Amniotic epithelial cell (primary cell): Measurements from ENCODE around the gene OPCML.

Experiments used
- DNase-seq: peaks from one replicate; pipeline ENCODE4 v3.0.0-alpha.2; 2010; ENCODE audit warnings: low read depth

Gene OPCML

GRCh38 chr11:133408936-133409335 lies 123.4 kb downstream of the OPCML start:
- DNase-seq = no peak

GRCh38 chr11:133408402-133408801 lies 123.9 kb downstream of the OPCML start:
- no peak for DNase-seq

DNA sequence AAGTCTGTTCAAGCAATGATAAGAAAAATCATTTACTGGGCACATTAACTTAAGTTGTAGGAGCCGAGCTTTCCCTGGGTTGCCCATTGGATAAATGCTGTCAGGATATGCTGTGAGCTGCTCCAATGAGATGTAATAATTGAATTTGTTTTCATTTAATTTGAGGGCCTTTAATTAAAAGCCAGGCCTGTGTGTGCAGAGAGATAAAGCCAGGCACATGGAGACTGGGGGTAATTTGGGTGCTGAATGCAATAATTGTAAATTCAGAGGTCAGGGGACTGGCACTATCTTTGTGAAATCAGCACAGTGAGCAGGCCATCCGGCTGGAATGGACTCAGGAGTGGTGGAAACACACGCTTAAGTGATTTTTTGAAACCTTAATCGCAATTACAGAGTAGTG lies 125.8 kb downstream of the OPCML start:
- DNase-seq = no peak

- no peak for DNase-seq
These were observed 128.4 kb downstream of the OPCML start for GRCh38 chr11:133403900-133404299.

- DNase-seq = no peak
These were observed 129.8 kb downstream of the OPCML start for GRCh38 chr11:133402551-133402950.

GRCh38 chr11:133399855-133400625 lies 132.3 kb downstream of the OPCML start:
- no peak for DNase-seq

GRCh38 chr11:133399294-133399693 lies 133.0 kb downstream of the OPCML start:
- no peak for DNase-seq

DNA sequence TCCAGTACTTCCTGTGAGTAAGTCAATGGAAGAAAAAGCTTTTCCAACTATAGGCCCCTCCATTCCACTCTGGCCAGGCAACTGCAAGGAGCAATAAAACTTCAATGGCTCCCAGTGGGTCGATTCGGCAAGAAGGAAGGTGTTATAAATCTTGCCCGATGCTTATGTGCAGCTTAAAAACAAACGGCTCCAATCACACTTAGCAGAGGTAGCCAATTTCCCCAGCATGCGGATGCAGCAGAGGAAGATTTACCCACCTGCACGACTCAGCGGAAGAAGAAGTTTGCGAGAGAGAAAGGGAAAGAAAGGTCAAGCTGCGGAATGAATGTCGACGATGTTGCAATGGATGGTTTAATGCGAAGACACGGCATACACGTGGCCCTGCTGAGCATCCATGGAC lies 141.5 kb downstream of the OPCML start:
- no peak for DNase-seq

GRCh38 chr11:133388975-133389568 lies 143.2 kb downstream of the OPCML start:
- no peak for DNase-seq

DNA sequence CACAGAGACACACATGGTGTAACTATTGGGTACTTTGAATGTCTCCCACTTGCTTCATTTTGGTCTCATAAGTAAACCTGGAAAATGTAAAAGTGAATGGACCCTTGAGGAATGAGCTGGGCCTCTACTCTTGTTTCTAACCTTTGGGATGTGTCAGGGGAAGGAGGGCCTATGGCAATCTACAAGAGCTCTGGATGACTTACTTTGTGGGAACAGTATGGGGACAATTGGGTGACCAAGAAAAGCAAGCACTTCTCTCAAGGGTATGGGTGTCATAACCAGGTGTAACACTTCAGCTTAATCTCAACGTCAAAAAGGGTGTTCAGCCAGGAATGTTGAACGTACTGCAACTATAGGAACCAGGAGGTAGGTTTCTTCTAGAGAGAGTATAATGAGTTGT lies 144.0 kb downstream of the OPCML start:
- DNase-seq = no peak

GRCh38 chr11:133386852-133387251 lies 145.4 kb downstream of the OPCML start:
- no peak for DNase-seq

GRCh38 chr11:133386262-133386661 lies 146.0 kb downstream of the OPCML start:
- DNase-seq = no peak

- DNase-seq = no peak
These were observed 146.5 kb downstream of the OPCML start for GRCh38 chr11:133385781-133386180.

DNA sequence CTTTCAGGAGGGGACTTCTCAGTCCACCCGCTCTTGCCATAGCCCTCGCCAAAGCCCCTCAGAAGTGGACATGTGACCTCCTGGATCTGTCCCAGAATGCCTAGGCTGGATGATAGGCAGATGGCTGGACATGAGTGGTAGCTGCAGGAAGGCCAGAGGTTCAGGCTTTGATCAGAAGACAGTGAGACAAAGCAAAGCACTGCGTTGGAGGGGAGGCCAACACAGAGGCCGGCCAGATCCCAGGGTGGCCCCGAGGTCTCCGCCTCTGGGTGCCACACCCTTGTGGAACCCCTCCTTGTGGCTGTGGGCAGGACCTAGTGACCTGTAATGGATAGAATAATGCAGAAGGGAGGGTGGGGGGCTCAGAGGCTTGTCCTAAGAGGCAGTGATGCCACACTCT lies 147.6 kb downstream of the OPCML start:
- no peak for DNase-seq

GRCh38 chr11:133383689-133384088 lies 148.6 kb downstream of the OPCML start:
- no peak for DNase-seq

DNA sequence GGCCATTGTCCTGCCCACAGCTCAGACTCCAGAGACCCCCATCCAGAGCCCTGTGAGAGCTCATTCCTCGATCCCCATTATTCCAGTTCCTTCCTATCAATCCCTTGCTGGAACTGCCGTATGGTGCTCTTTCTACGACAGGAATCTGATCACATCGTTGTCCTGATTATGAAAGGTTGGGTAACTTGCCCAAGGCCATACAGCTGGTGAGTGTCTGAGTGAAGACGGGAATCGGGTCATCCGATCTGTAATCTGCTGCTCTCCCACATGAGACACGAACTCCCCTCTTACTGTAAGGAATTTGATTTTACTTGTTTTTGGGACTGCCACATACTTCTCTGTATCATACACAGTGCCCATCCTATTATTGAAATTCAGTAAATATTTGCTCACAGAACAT lies 149.1 kb downstream of the OPCML start:
- no peak for DNase-seq

DNA sequence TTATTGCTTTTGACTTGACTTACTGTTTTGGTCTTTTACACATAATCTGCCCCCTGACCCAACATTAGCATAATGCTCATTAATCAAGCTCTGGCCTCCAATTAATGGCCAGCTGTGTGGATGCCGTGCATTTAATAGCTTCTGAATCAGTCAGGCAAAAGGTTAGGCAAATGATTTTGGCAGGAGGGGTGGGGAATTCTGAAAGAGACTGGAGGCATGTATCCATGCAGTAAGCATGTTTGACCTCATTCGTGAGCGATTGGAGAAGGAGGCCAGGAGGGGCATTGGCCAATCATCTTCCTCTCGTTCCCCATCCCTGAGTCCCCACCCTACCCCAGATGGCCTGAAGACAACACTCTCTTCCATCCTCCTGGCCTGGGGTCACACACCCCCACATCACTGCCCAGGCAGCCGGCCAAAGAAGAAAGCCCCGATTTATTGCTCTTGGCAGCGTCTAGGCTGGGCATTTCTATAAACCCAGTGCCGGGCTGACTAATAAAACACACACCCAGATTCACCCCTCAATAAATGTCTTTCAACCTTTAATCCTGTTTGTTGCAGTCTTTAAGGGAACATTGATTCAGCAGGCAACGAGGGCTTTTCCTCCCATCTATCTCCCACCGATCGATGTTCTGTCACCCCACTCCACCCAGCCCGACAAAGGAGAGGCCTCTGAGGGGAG lies 150.0 kb downstream of the OPCML start:
- no peak for DNase-seq

DNA sequence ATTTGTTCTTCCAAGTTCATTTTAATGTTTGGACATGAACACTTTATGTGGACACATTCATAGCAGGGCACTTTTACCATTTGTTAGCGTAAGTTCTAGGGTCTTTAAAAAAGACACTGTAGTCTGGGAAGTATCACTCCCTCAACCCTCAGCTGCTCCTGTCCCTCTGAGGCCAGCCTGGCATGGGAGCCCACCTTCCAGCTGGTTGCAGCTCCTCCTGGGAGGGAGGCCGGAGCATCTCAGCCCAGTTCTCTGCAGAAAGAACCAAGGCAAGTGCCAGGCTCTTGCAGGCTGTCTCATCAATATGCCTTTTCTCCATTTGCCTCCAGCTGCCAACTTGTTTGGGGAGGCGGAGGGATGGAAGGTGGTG lies 150.6 kb downstream of the OPCML start:
- DNase-seq = no peak

DNA sequence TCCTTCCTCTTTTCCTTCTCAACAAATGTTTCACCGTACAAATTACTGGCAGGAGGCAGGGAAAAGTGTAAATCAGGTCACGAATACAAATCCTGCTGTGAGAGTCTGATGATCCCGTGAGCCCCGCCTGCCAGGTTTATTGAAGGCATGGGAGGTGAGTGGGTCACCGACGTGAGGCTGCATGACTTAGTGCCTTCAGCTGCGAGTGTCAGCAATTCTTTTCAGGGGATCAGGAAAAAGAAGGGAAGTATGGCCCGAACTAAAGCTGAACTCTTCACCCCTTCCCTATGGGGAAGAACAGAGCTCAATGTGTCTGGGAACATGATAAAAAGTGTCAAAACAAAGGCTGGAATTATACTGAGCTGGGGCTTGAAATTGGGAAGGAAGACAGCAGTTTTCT lies 166.2 kb downstream of the OPCML start:
- DNase-seq = no peak

DNA sequence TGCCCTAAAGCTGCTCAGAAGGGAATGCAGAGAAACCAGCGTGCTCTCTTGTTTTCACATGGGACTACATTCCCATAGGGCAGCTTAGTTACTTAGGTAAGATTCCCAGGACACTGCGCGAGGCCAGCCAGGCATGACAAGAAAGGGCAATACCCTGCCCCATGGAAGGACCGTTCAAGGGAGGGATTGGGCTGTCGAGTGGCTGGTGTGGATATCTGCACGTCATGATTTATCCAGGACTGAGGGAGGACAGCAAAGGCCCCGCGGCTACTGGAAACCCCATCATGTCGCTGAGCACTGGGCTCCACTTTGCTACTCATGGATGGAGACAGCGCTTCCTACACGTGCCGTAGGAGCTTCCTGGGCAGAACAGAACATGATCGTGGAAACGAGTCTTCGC lies 169.4 kb downstream of the OPCML start:
- DNase-seq = no peak

- no peak for DNase-seq
These were observed 170.1 kb downstream of the OPCML start for GRCh38 chr11:133362156-133362555.

DNA sequence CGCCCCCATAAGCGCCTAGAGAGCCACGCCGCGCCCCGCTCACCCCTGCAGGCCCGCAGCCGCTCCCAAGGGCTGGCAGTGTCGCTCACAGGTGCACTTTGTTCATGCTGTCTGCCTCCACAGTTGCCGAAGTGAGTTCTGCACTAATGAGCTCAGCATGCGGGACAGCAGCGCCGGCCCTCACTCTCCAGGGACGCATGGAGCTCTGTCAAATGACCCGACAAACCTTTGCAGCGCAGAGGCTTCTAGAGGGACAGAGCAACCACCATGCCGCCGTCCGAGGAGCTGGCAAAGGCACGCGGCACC lies 170.7 kb downstream of the OPCML start:
- no peak for DNase-seq

- DNase-seq = no peak
These were observed 171.2 kb downstream of the OPCML start for GRCh38 chr11:133360860-133361688.
